Measurements from ENCODE around the gene TEKT5. TPM values are rescaled to one million over a fixed set of nuclear protein-coding genes. Genes with fewer than 3 reads are reported as not detected.

The TEKT5 gene
- total and polyA plus RNA-seq, 2 donors (not counting 1 experiment from before 2014, with no cell fraction given) = 0.06 TPM; not detected in 1

GRCh38 chr16:10667239-10667638 lies 27.5 kb downstream of the TEKT5 start:
- H3K36me3 ChIP-seq (ENCODE audit: control insufficient read depth, insufficient read depth, low read length) = no peaks in the 10 kb centered on the region
- TF ChIP-seq EZH2 (IDR thresholded peaks at IDR 0.05; ENCODE audit: low read length, missing control alignments) = no peak
- TF ChIP-seq, protein P1, sequence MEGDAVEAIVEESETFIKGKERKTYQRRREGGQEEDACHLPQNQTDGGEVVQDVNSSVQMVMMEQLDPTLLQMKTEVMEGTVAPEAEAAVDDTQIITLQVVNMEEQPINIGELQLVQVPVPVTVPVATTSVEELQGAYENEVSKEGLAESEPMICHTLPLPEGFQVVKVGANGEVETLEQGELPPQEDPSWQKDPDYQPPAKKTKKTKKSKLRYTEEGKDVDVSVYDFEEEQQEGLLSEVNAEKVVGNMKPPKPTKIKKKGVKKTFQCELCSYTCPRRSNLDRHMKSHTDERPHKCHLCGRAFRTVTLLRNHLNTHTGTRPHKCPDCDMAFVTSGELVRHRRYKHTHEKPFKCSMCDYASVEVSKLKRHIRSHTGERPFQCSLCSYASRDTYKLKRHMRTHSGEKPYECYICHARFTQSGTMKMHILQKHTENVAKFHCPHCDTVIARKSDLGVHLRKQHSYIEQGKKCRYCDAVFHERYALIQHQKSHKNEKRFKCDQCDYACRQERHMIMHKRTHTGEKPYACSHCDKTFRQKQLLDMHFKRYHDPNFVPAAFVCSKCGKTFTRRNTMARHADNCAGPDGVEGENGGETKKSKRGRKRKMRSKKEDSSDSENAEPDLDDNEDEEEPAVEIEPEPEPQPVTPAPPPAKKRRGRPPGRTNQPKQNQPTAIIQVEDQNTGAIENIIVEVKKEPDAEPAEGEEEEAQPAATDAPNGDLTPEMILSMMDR (conservative IDR thresholded peaks at IDR 0.05 in 1 of 2, IDR thresholded peaks at IDR 0.05 in 1 of 2; ENCODE audit: low read depth in 1 of 2, low read length in 2 of 2) = no peak
- H3K4me2 ChIP-seq (ENCODE audit: extremely low read depth, insufficient read depth, low read length) = no peak overlapping the region
- no peak overlapping the region for H3K27ac ChIP-seq (ENCODE audit: insufficient read depth, low read length)
- H3K4me1 ChIP-seq (ENCODE audit: control insufficient read depth, extremely low read depth, insufficient read depth, low read length) = no peaks in the 10 kb centered on the region
- H3K4me3 ChIP-seq (replicated peaks in 1 of 4; ENCODE audit: control extremely low read depth in 1 of 4, insufficient read depth in 1 of 4, low read depth in 3 of 4, low read length in 4 of 4) = no peak overlapping the region
- no peak overlapping the region for H2AFZ ChIP-seq (ENCODE audit: low read length)
- DNase-seq (ENCODE audit: low read depth in 2 of 2) = no peak
- no peaks in the 10 kb centered on the region for H3K9me3 ChIP-seq (ENCODE audit: control insufficient read depth, insufficient read depth, low read depth, low read length)
- no peaks in the 10 kb centered on the region for H4K20me1 ChIP-seq (ENCODE audit: control insufficient read depth, extremely low read depth, insufficient read depth, low read length)
- H3K27me3 ChIP-seq (ENCODE audit: control insufficient read depth, insufficient read depth, low read length) = no peaks in the 10 kb centered on the region
- no peak overlapping the region for H3K9ac ChIP-seq (ENCODE audit: insufficient read depth, low read length)
- H3K79me2 ChIP-seq (ENCODE audit: control insufficient read depth, insufficient read depth, low read length) = no peaks in the 10 kb centered on the region

GRCh38 chr16:10666291-10666690 lies 28.4 kb downstream of the TEKT5 start:
- Histone ChIP-seq H3K27ac (ENCODE audit: insufficient read depth, low read length) (no peak overlapping the region), H3K4me1 (ENCODE audit: control insufficient read depth, extremely low read depth, insufficient read depth, low read length) (no peaks in the 10 kb centered on the region), H3K36me3 (ENCODE audit: control insufficient read depth, insufficient read depth, low read length) (no peaks in the 10 kb centered on the region), H3K9ac (ENCODE audit: insufficient read depth, low read length) (no peak overlapping the region), H3K27me3 (ENCODE audit: control insufficient read depth, insufficient read depth, low read length) (no peaks in the 10 kb centered on the region), H2AFZ (ENCODE audit: low read length) (no peak overlapping the region), H3K4me2 (ENCODE audit: extremely low read depth, insufficient read depth, low read length) (no peak overlapping the region), H4K20me1 (ENCODE audit: control insufficient read depth, extremely low read depth, insufficient read depth, low read length) (no peaks in the 10 kb centered on the region), H3K79me2 (ENCODE audit: control insufficient read depth, insufficient read depth, low read length) (no peaks in the 10 kb centered on the region), H3K4me3 (replicated peaks in 1 of 4; ENCODE audit: control extremely low read depth in 1 of 4, insufficient read depth in 1 of 4, low read depth in 3 of 4, low read length in 4 of 4) (no peak overlapping the region), H3K9me3 (ENCODE audit: control insufficient read depth, insufficient read depth, low read depth, low read length) (no peaks in the 10 kb centered on the region)
- TF ChIP-seq, protein P1 (conservative IDR thresholded peaks at IDR 0.05 in 1 of 2, IDR thresholded peaks at IDR 0.05 in 1 of 2; ENCODE audit: low read depth in 1 of 2, low read length in 2 of 2) = no peak
- no peak for TF ChIP-seq EZH2 (IDR thresholded peaks at IDR 0.05; ENCODE audit: low read length, missing control alignments)
- no peak for DNase-seq (ENCODE audit: low read depth in 2 of 2)

- Histone ChIP-seq H3K4me2 (ENCODE audit: extremely low read depth, insufficient read depth, low read length) (no peak overlapping the region), H2AFZ (ENCODE audit: low read length) (no peak overlapping the region), H3K36me3 (ENCODE audit: control insufficient read depth, insufficient read depth, low read length) (no peaks in the 10 kb centered on the region), H3K4me1 (ENCODE audit: control insufficient read depth, extremely low read depth, insufficient read depth, low read length) (no peaks in the 10 kb centered on the region), H3K9me3 (ENCODE audit: control insufficient read depth, insufficient read depth, low read depth, low read length) (no peaks in the 10 kb centered on the region), H3K9ac (ENCODE audit: insufficient read depth, low read length) (no peak overlapping the region), H3K27ac (ENCODE audit: insufficient read depth, low read length) (no peak overlapping the region), H3K79me2 (ENCODE audit: control insufficient read depth, insufficient read depth, low read length) (no peaks in the 10 kb centered on the region), H3K4me3 (replicated peaks in 1 of 4; ENCODE audit: control extremely low read depth in 1 of 4, insufficient read depth in 1 of 4, low read depth in 3 of 4, low read length in 4 of 4) (no peak overlapping the region), H4K20me1 (ENCODE audit: control insufficient read depth, extremely low read depth, insufficient read depth, low read length) (no peaks in the 10 kb centered on the region), H3K27me3 (ENCODE audit: control insufficient read depth, insufficient read depth, low read length) (no peaks in the 10 kb centered on the region)
- DNase-seq (ENCODE audit: low read depth in 2 of 2) = no peak
- TF ChIP-seq, protein P1 (conservative IDR thresholded peaks at IDR 0.05 in 1 of 2, IDR thresholded peaks at IDR 0.05 in 1 of 2; ENCODE audit: low read depth in 1 of 2, low read length in 2 of 2) = no peak
- TF ChIP-seq EZH2 (IDR thresholded peaks at IDR 0.05; ENCODE audit: low read length, missing control alignments) = no peak
These were observed 29.6 kb downstream of the TEKT5 start for GRCh38 chr16:10665166-10665565.

Data from fibroblast of lung (primary cell).